Motor neuron (in vitro differentiated cells): ENCODE measurements around the gene ZPLD1. TPM values are rescaled to one million over a fixed set of nuclear protein-coding genes. Genes with fewer than 3 reads are reported as not detected.

Experiments
- ATAC-seq, 8 experiments: fragments of 200-7000 bp; cut with Tn5 transposase; replicated peaks in 6 of 8; 2 replicates each; pipeline ENCODE4 v1.8.0; 2021; ENCODE audit warnings: mild to moderate bottlenecking in 8 of 8, moderate library complexity in 8 of 8
- H3K27ac ChIP-seq, 2 donors: fragments of 250-450 bp; sonication (Bioruptor Pico); 2 replicates each; pipeline ENCODE4 v1.9.0; 2021; ENCODE audit warnings: antibody characterized with exemption in 2 of 2, mild to moderate bottlenecking in 2 of 2, moderate library complexity in 1 of 2
- H3K4me1 ChIP-seq, 2 donors: fragments of 250-450 bp; sonication (Bioruptor Pico); replicated peaks in 1 of 2; 2 replicates each; pipeline ENCODE4 v1.6.1; 2021; ENCODE audit warnings: antibody characterized with exemption in 2 of 2, mild to moderate bottlenecking in 2 of 2, moderate library complexity in 1 of 2
- H3K4me3 ChIP-seq, 5 donors: fragments of 250-450 bp; sonication (Bioruptor Pico); 2 replicates each; pipeline ENCODE4 v1.9.0; 2021; ENCODE audit warnings: antibody characterized with exemption in 5 of 5, mild to moderate bottlenecking in 5 of 5, moderate library complexity in 4 of 5
- WGBS, 10 experiments: fragments of 450-650 bp; shearing (Covaris generic); methylation state at CpG; one replicate each; pipeline ENCODE4 v1.0.0; 2022; 5-methylcytosine and 5-hydroxymethylcytosine counted together
- in situ Hi-C, 9 experiments: fragments of 400-800 bp; cut with MboI; loops; one replicate each; pipeline ENCODE4 v1.15.0; 2021; ENCODE audit warnings: low sequenced_read_pairs in 9 of 9, low pct_unique_long_range_greater_than_20kb in 2 of 9; ENCODE audit not compliant: unreplicated experiment in 9 of 9
- total RNA-seq, 8 experiments: library from RNA; unstranded; fragments of 300-600 nt; gene quantifications; 2 replicates each; pipeline versions ENCODE4 v1.2.3 to v1.2.4, GENCODE V29; 2022

ZPLD1 gene
- total RNA-seq, 8 experiments from 2014 or later, result 0.08 to 1.4 (median 0.41) TPM; not detected in 1

DNA sequence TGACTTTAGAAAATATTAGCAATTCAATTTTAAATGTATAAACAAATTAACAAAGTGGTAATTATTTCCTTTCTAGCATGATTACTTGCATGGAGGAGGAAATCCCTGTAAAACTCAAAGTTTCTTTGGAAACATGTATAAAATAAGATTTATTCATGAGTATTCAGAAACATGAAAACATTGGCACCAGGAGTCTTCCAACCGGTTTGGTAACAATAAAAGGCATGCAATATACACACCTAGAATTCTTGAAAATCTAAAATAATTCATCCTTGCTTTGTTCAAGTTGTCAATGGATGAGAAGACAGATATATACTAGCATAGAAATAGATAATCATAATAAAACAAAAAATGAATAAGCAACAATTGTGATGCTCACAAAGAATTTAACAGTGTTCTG, 76.4 kb downstream of the ZPLD1 start:
- WGBS, 10 experiments, result 30 to 93% (median 67%) methylated on average over 1 of the region's 1 CpG; no CpG with 5 or more reads in 1 of the 10 experiments
- Histone ChIP-seq H3K4me3 (no peak overlapping the region), H3K4me1 (peaks cover 6 to 18% of the 10 kb centered on the region in 2 donors), H3K27ac (no peak overlapping the region)
- in situ Hi-C loops, result no loop called here
- no peak for ATAC-seq

DNA sequence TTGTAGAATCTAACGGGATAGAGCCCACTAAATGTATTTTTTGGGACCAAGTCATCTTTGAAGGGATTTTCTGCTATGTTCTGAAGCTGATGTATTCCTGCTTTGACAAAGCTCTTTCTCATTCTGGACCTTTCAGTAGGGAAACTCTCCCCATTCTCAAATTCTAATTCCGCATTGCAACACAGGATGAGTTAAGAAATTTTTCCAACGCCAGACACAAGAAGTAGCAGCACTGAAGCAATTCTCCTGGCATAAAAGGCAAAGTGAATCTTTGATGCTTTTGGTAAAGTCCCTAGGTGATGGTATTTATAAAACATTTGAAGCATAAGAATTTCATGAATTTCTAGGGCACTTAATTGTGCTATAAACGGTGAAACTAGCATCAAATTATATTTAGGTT, 76.8 kb downstream of the ZPLD1 start:
- 21 to 100% (median 86%) methylated on average over 1 to 4 of the region's 4 CpGs; no CpG with 5 or more reads in 1 of the 10 experiments for WGBS, 10 experiments
- H3K27ac ChIP-seq, result no peak overlapping the region
- in situ Hi-C loops, result no loop called here

DNA sequence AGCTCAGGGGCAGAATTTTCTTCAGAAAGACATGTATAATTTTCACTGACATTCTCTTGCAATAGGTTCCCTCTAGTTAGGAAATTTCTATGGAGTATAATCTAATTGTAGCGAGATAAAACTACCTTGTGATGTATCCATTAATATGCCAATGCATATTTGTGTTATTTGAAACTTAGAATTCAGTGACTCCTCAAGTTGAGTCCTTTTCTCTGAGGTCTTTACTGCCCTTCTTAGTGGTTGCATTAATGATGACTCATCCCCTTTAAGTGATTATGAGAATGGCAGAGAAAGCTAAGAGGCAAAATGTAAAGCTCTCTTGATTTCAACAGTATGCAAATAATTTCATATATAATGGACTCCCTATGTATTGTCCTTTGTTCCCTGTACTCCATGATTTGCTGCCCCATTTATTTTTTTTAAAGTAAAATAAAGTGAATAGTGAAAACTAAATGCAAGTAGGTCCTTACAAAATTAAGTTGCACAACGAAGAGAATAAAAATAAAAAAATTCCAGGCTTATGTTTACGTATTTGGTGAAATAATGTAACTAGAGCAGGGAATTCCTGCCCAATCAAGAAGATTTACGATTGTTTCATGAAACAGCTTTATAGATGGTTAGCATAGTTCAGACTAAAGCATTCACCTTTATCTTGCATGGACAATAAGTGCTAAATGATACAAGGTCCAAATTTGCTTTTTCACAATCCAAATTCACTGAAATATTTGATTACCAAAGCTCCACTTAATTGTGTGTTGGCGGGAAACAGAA, 78.1 kb downstream of the ZPLD1 start:
- 45 to 88% (median 75%) methylated on average over 3 to 5 of the region's 5 CpGs for WGBS, 10 experiments
- H3K4me1 ChIP-seq, result peaks cover 6 to 18% of the 10 kb centered on the region in 2 donors
- no peak overlapping the region for H3K27ac ChIP-seq
- in situ Hi-C loops, result no loop called here
- H3K4me3 ChIP-seq, result no peak overlapping the region
- ATAC-seq, result peak in 5 of 8 experiments; percentile 35 to 80 (median 41)

More for the DNA sequence above, 76.8 kb downstream of the ZPLD1 start:
- ATAC-seq, result no peak
- Histone ChIP-seq H3K4me1 (peaks cover 6 to 18% of the 10 kb centered on the region in 2 donors), H3K4me3 (no peak overlapping the region)

DNA sequence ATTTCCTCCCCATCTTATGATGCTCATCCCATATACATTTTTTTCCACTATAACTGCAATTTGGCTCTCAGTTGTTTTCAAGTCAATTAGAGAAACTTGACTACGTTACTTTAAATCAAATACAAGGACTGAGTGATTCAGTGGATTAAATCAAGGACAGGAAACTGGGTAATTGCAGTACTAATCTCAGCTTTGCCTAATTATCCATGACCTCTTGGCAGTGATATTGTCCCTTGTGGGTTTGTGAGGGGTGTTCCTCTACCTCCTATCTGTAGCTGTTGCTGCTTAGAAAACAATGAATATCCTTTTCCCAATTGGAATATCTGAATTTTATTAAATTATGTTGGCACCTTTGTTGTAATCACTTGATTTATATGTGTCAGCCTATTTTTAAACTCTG, 79.4 kb downstream of the ZPLD1 start:
- H3K4me3 ChIP-seq, result no peak overlapping the region
- H3K4me1 ChIP-seq, result peaks cover 6 to 18% of the 10 kb centered on the region in 2 donors
- H3K27ac ChIP-seq, result no peak overlapping the region
- no peak for ATAC-seq
- 38 to 100% (median 77%) methylated on average over 1 of the region's 1 CpG; no CpG with 5 or more reads in 2 of the 10 experiments for WGBS, 10 experiments
- in situ Hi-C loops, result no loop called here

DNA sequence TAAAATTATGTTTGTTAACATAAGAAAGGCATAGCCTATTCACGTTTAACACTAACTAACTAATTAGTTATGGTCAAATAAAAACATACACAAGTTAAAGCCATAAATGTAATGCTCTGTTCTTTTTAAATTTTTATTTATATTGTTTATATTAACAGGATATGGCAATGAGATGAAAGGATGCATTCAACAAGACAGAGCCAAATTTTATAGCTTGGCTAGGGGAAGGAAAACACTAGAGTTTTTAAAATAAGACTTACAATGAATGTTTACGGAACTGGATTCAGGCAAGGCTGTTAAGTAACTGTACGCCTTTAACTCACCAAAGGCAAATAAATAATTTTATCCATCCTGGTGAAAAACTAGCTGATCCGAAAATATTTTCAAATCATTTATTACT, 86.4 kb downstream of the ZPLD1 start:
- no peak overlapping the region for H3K4me3 ChIP-seq
- in situ Hi-C loops, result no loop called here
- H3K4me1 ChIP-seq, result no peaks in the 10 kb centered on the region
- no peak overlapping the region for H3K27ac ChIP-seq
- 55 to 94% (median 69%) methylated on average over 2 to 4 of the region's 4 CpGs for WGBS, 10 experiments
- no peak for ATAC-seq

DNA sequence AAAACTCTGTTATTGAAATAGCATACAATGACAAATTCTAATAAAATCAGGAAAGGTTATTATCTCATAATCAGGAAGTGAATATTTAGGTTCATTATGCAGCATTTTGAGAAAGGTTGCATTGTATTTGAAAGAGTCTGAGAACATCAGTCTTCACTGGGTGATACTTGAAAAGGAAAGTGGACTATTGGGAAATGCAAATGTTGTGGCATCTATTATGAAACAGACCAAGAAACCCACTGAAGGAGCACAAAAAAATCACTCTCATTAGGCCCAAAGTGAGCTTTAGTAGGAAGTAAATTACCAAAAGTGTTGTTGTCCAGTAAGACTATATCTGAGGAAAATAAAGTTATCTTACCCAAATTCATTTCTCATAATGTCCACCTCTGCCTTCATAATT, 90.8 kb downstream of the ZPLD1 start:
- Histone ChIP-seq H3K4me3 (no peak overlapping the region), H3K4me1 (peaks cover 0 to 5% of the 10 kb centered on the region in 2 donors), H3K27ac (no peak overlapping the region)
- no peak for ATAC-seq
- in situ Hi-C loops, result loop anchor here in 7 of 9 experiments (25.0 kb wide), 2 partner anchors 288 to 713 kb away; no protein-coding TSS in a partner anchor

DNA sequence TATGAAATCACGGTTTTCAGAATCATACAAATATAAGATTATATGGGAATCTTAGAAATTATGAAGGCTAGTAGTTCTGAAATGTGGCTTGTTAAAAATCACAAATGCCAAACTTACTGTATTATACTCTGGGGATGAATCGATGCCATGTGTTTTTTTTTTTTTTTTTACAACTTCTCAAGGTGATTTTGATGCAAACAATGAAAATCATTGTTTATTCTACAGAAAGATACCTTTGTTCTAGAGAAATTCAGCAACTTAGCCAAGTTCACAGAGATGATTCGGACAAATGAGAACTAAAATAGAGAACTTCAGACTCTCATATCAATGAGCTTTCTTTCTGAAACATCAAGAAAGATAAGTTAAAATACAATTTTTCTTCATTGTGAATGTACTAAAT, 92.0 kb downstream of the ZPLD1 start:
- peaks cover 0 to 5% of the 10 kb centered on the region in 2 donors for H3K4me1 ChIP-seq
- no peak for ATAC-seq
- H3K27ac ChIP-seq, result no peak overlapping the region
- in situ Hi-C loops, result loop anchor here in 7 of 9 experiments (25.0 kb wide), 2 partner anchors 290 to 715 kb away; no protein-coding TSS in a partner anchor
- WGBS, 10 experiments, result 50 to 100% (median 79%) methylated on average over 1 to 3 of the region's 3 CpGs
- H3K4me3 ChIP-seq, result no peak overlapping the region

DNA sequence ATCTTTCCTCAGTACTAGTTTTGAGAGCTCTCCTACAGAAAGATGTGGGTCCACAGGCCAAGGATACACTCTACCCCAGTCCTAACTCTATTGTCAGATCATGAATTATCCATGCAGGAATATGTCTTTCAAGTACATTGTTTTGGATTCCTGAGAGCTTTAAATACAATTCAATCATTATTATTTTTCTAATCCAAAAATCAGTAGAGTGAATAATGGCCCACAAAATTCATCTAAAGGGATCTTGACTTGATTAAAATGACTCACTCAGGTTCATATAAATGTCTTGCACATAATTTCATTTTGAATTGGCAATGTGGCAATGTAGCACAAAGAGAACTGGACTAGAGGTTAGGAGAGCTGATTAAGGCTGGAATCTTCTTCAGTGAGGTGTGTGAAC, 93.9 kb downstream of the ZPLD1 start:
- Histone ChIP-seq H3K4me3 (no peak overlapping the region), H3K4me1 (peaks cover 0 to 5% of the 10 kb centered on the region in 2 donors), H3K27ac (no peak overlapping the region)
- in situ Hi-C loops, result loop anchor here in 7 of 9 experiments (25.0 kb wide), 2 partner anchors 291 to 716 kb away; no protein-coding TSS in a partner anchor
- no peak for ATAC-seq
